GM19351 (cell line): ENCODE measurements around the gene PEX12.
"Not testable (repeated sequence)": the region's sequence is repeated elsewhere in the genome, so short reads cannot be mapped to it uniquely, and the experiment has no call there.

Experiments
- ATAC-seq: cut with Tn5 transposase; IDR thresholded peaks from one replicate; pipeline ENCODE4 v1.9.1; 2021; ENCODE audit warnings: mild to moderate bottlenecking, moderate library complexity; ENCODE audit not compliant: unreplicated experiment

Gene PEX12

DNA sequence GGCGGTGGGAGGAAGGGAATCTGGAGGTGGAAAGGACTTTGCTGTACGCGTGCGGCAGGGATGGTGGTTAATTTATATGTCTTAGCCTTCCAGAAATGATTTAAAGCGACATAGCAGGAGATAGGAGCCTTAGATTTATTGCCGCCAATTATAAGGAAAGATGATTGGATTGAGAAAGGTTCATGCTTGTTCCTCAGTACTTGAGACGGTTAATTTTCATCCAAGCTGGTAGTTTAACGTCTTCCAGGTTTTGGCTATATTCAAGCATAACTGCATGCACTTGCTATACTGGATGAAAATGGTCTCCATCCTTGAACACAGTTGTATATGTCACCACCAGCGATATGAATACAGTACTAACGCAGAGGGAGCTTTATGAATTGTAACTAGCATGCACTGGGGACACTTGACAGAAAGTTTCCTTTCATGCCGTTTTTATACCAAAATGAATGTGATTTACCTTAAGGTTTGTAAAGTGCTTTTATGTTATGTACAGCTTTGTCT lies 610 bp upstream of the PEX12 start:
- ATAC-seq = no peak

DNA sequence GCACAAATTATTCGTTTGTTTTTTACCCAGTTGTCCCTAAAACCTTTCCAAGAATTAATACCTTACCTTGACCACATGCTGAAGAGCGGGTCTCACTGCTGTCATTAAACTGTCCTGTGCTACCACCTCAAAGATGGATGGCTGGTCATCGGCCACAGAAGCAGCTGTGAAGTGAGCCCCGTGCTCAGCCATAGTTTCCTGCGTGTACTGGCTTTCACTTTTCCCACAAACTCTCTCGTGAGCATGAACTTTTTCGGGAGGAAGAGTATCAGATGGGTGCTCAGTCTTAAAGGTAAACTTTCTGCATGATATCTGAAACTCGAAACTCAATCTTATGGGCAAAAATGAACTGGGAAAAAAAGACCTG lies 558 bp downstream of the PEX12 start:
- no peak for ATAC-seq

DNA sequence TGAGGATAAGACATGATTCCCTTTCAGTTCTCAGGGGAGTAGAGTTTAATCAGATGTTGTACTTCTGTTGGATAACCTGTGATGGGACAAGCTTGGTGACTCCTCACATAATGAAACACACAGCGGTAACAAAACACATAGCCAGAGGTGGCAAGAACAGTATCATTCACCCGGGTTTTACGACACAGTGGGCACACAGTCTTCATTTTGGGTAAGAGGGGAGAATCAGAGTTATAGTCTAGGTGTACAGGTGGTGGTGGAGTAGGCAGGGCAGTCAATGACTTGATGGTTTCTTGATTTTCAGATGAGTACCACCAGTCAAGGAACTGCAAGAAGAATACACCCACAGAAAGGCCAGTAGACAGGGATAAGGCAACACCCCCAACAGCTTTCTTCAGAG lies 2.6 kb downstream of the PEX12 start:
- ATAC-seq = no peak

DNA sequence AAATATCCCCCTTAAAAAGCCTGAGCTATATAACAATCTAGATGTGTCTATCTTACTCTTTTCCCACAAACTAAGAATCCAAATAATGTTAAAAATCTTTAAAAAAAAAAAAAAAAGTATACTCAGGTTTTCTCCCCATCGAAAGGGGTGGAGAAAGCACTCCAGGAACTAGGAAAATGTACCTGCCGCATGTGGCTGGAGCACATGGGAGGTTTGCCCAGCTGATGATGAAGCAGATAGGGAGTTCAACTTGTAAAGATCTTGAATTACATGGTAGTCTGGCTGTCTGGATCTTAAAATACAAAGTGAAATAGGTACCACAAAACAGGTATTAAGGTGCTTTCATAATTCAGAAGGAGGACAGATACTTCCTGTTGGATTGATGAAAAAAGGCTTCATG lies 9.0 kb downstream of the PEX12 start:
- ATAC-seq = no peak

DNA sequence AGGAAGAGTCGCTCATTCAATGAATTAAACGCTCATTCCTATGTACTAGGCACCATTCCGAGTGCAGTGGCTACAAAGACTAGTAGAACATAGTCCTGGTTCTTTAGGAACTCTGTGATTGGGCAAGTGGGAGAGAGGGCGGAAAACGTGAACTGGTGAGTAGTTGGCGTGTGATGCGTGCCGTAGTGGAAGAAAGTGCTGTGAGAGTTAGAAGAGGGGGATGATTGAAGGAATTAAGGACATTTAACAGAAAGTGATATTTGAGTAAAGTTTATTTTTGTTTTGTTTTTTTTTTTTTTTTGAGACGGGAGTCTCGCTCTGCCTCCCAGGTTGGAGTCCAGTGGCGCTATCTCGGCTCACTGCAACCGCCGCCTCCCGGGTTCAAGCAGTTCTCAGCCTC lies 9.8 kb downstream of the PEX12 start:
- ATAC-seq = no peak

DNA sequence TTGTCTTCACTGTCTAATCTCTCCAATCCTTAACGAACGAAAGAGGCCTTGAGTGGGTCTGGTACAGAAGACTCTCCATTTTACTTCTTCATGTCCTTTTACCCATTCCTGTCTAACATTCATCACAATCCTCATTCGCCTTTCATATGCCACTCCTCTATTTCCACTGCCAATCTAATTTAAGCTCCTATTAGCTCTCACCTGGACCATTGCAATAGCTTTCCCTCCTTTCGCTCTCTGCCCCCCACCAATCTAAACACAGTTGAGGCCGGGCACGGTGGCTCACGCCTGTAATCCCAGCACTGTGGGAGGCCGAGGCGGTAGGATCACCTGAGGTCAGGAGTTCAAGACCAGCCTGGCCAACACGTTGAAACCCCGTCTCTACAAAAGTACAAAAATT lies 11.4 kb downstream of the PEX12 start:
- ATAC-seq = no peak

DNA sequence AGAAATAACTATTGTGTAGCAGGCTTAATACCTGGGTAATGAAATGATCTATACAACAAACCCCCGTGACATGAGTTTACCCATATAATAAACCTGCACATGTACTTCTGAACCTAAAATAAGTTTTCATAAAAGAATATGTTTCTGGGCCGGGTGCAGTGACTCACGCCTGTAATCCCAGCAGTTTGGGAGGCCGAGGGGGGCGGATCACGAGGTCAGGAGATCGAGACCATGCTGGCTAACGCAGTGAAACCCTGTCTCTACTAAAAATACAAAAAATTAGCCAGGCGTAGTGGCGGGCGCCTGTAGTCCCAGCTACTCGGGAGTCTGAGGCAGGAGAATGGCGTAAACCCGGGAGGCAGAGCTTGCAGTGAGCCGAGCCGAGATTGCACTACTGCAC lies 15.2 kb downstream of the PEX12 start:
- not testable (repeated sequence) for ATAC-seq

DNA sequence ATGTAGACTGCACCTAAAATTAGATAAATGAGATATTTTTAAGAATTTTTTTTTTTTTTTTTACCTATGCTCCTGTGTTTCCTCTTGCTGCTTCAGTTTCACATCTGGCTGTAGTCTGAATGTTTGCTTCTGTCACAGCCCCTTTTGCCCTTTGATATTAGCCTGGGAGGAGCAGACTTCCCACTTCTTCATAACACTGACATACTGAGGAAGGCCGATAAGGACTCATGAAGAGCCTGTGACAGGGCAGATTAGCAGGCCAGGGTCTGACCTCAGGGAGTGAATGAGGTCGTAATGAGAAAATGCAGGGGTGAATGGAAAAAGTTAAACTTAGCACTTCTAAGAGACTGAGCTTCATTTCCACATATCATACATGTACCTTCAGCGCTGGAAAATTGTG lies 17.7 kb downstream of the PEX12 start, which contains the start of gene SLFN14:
TSS of gene SLFN14 (minus strand) at position 117 of the 400 bp plus-strand sequence. CDS start 2,757 bp downstream, outside the sequence.
- no peak for ATAC-seq

DNA sequence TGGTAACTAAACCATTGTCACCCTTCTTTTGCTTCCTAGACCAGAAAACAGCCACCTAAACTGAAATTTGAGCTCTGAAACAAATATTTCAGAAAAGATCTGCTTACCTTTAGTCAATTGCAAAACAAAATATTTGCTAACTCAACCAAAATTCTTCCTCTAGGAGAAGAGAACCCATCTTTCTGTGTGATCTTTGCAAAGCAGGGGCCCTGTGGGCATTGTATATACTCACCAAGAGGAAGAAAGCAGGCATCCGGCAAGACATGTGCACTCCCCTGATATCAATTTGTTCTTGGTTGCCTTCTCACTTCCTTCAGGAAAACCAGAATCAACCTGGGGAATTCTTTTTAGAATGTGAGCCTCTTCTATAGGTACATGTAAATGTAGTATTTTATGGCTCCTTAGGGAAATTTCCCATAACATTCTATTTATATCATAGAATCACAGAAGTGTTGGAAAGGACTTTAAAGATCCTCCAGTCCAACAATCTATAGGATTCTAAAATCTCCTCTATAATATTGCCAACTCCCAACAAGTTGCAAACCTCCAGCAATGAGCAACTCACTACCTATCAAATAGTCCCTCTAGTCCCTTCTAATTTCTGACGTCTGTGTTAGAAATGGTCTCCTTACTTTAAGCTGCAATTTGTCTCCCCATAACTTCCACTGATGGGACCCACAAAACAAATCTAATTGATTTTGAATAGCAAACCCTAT lies 18.7 kb downstream of the PEX12 start:
- ATAC-seq = no peak

DNA sequence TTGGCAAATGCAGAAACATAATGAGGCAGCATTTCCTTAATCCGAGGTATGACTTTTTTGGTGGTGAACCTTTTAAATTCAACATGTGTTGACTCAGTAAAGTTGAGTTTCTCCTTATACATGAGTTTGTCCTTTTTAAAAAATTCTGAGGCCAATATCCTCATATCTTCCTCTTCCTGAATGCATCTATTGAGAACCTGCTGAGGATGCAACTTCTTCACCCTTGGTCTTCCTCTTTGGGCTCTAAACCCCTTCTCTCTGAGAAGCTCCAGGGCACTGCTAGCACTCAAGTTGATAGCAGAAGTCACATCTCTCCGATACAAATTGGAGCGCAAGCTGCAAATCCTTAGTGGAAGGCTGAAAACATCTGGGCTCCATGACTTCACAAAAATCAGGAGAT lies 21.0 kb downstream of the PEX12 start:
- ATAC-seq = no peak

DNA sequence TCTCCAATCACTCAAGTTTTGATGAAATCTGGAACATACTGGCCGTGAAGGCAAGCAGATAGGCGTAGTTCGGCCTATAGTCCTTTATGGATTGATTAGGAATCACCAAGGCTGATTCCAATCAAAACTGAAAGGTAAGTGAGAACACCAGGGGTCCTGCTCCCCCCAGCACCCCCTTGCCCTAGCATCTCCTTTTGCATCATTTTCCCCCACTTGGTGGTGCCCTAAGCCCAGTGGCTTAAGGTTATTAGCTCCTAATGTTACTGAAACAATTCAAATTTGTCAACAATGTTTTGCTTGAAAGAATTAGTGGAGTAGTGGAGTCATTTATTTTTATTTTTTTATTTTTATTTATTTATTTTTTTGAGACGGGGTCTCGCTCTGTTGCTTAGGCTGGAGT lies 22.7 kb downstream of the PEX12 start:
- no peak for ATAC-seq

DNA sequence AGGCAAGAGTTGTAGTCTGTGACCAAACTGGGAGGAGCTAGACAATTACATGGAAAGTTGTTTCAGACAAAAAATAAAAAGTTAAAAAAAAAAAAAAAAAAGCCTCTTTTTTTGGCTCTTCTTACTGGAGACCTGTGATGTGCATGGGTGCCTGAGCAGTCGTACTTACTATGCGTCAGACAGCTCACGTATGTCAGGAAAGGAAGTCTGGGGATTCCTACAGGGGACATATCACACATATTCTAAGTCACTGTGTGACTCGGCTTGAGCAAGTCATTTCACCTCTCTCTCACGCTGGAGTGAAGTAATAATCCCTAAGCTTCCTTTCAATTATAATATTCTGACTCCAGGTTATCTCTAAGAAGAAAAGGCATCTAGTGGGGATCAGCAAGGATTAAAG lies 23.7 kb downstream of the PEX12 start:
- ATAC-seq = no peak

DNA sequence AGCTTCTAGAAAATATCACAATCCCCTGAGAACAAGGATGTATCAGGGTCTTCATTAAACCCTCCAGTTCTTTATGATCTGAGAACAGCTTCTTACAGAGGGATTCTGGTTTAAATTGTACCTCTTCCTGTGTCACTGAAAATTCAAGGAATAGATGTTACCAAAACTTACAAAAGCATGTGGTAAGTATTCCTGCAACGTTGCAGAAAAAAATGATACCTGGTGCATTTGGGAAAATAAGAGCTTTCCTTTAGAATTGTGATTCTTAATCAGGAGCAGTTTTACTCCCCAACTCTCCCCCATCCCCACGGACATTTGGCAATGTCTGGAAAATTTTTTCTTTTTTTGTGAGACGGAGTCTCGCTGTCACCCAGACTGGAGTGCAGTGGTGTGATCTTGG lies 25.1 kb downstream of the PEX12 start:
- no peak for ATAC-seq

DNA sequence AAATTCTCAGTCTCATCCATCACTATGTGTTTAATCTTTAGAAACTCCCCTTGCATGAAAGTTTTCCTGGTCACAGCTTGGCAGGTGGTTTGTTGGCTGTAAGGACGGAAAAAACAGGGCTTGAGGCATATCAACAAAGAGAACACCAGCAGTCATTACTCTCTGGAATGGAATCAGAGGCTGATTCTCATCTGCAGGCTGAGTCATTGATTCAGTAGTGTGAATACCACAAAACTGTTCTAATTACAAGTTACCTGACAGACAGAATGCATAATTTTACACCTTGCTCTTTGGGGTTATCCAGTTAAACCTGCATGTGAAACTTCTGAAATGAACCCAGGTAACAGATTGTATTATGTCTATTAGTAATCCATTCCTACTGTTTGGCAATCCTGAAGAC lies 29.4 kb downstream of the PEX12 start:
- no peak for ATAC-seq

DNA sequence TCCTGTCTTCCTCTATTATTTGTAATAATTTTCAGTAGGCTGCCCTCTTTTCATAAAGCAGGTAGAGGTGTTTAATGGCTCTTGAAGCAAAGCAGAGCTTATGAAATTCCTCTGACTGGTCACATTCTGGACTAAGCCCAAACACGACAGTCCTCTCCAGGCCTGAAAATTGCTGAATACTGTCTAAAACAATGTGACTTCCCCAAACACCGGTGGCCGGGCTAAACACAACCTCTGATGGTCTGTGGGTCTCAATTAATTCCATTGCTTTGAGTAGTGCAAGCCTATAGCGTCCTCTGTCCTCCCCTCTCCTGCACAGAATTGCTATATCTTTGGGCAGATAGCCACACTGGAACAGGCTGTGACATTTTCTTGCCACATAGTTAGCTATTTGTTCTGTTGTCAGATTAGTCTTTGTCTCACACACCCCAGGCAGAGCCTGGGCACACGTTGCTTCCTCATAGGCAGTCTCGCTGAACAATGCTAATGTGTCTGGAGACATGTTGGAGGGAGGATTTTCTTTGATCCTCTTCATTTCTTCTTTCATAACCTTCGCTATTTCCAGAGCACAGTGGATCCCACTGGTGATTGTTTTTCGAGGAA lies 30.1 kb downstream of the PEX12 start:
- no peak for ATAC-seq

DNA sequence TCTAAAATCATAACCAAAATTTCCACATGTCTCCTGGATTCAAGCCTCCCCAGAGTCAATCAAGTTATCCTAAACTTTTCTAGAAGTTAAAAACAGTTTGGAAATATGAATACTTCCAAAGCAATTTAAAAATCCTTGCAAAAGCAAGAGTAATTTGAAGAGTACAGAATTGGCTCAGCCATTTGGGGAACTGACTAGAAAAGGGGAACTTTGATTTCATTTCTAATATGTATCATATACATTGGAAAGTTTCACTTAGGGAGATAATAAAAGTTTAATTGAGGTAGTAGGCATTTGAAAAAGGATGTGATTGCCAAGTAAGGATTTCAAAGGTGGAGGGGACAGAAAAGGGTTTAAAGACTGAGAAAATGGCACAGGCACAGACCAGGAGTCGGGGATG lies 31.9 kb downstream of the PEX12 start:
- ATAC-seq = no peak

DNA sequence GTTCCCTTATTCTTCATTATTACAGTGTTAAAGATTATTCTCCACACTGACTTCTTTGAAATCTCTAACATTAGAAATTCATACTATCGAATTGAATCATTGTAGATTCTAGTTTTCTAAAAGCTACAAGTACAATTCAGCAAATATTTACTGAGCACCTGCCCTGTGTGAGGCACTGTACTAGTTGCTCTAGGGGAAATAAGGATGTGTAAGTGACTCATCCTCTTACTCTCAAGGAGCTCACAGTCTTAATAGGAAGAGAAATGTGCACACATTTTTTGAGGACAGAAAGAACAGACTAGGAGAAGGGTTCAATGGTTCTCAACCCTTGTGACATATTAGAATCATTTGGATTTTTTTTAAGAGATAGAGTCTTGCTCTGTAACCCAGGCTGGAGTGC lies 33.2 kb downstream of the PEX12 start:
- ATAC-seq = no peak

DNA sequence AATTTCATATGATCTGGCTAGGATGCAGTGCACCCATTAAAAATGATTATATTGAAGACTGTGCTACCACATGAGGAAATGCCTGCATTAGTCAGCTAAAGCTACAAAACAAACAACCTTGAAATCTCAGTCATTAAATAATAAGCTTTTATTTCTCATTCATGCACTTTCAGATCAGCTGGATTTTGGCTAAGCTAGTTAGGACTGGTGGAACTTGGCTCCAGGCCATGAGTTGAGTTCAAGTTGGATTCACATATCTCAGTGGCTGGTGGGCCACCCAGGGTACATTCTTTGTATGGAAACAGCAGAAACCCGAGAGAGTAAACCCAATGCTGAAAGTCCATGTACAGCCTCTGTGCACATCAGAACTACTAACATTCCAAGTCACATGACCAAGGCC lies 34.5 kb downstream of the PEX12 start:
- no peak for ATAC-seq

DNA sequence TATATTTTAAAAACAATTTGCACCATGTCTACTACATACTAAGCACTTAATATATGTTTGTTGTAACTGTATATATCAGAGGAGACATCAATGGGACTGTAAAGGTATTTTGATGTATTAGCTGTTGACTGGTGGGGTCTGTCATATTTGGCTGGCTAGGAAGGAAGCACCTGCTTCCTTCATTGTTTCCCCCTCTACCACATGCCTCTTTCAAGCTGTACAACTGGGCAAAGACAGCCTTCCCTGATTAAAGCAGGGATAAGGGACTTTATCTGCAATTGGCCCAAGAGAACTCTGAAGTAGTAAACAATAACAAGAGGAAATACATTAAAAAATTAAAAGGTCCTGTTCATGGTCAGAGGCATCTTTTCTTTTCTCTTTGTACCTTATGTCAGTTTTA lies 35.4 kb downstream of the PEX12 start:
- ATAC-seq = no peak

DNA sequence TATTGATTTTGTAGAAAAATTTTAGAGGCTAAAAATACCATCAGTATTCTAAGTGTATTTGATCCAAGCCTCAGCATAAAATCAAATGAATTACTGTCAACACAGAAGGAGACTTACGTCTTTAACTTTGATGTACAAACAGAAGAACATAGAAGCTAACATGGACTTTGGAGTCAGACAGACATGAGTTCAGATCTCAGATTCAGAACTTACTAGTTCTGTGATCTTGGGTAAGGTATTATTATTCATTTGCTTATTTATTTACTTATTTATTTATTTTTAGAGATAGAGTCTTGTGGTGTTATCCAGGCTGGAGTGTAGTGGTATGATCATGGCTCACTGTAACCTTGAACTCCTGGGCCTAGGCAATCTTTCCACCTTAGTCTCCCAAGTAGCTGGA lies 36.9 kb downstream of the PEX12 start:
- no peak for ATAC-seq

DNA sequence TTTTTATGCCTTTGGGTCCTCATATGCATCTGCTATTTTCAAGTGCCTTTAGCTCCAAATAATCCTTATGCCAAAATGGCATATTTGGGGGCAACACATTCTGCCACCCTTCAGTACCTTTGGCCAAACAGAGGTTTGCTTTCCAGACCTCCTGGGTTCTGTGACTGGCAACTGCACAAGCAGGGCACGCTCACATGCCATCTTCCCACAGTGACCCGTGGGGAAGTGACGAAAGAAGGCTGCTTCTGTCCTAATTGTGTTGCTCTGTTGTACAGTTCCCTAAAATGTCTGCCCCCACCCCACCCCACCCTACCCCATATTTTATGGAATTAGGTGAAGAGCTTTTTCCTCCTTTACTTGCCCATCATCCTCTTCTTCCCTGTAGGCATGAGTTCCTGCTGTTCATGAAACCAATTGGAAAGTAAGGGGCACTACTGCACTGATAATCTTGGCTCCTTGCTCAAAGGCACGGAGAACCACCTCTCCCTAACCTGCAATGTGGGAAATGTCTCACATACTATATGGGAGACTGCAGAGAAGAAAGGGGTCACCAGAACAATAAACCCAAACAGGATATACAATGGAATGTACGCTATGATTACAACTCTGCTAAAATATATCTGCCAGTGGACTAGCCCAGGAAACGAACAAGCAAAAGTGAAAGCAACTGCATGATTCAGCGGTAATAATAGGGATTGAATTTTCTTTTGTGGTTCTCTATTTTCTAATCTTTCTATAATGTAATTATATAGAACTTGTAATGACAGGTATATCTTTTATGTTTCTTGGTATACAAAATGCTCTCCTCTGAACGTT lies 37.6 kb downstream of the PEX12 start:
- ATAC-seq = no peak

DNA sequence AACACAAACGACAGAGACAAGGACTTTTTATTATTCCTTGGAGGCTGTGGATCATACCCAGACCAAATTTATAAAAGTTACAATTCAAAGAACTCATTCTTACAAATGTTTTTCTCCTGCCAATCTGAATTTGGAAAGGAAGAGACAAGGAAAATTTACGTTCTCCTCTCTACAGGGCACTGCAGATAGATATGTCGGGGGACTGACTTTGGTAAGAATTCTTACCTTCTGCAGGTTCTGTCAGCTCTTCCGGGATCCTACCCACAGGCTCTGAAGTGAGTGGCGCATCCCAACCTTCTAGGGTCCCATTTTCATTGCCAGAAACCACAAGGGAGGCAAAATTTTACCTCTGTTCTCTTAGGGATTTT lies 38.7 kb downstream of the PEX12 start:
- no peak for ATAC-seq
